ES-I3 (cell line): ENCODE measurements around the gene HYI.

Experiments used
- H3K36me3 ChIP-seq: 2 replicates; pipeline ENCODE4 v1.6.1; 2013; ENCODE audit warnings: mild to moderate bottlenecking, low read length, control low read depth, moderate library complexity; ENCODE audit not compliant: insufficient read depth
- H3K4me1 ChIP-seq: 2 replicates; pipeline ENCODE4 v1.6.1; 2013; ENCODE audit warnings: mild to moderate bottlenecking, control low read depth, low read length; ENCODE audit not compliant: insufficient read depth
- H3K9ac ChIP-seq: 2 replicates; pipeline ENCODE4 v1.6.1; 2013; ENCODE audit warnings: low read depth, mild to moderate bottlenecking, low read length, moderate library complexity
- H3K9me3 ChIP-seq: 2 replicates; pipeline ENCODE4 v1.6.1; 2013; ENCODE audit warnings: mild to moderate bottlenecking, low read length, moderate library complexity; ENCODE audit not compliant: control insufficient read depth, insufficient read depth

HYI gene

GRCh38 chr1:43452789-43453441 lies 816 bp downstream of the HYI start:
- Histone ChIP-seq H3K4me1 (peaks cover 4% of the 10 kb centered on the region; the same call in 1 of the 2 replicates), H3K9ac (peak overlapping the region; percentile 59; the same call in 1 of the 2 replicates), H3K36me3 (peaks cover 6% of the 10 kb centered on the region), H3K9me3 (no peaks in the 10 kb centered on the region)

DNA sequence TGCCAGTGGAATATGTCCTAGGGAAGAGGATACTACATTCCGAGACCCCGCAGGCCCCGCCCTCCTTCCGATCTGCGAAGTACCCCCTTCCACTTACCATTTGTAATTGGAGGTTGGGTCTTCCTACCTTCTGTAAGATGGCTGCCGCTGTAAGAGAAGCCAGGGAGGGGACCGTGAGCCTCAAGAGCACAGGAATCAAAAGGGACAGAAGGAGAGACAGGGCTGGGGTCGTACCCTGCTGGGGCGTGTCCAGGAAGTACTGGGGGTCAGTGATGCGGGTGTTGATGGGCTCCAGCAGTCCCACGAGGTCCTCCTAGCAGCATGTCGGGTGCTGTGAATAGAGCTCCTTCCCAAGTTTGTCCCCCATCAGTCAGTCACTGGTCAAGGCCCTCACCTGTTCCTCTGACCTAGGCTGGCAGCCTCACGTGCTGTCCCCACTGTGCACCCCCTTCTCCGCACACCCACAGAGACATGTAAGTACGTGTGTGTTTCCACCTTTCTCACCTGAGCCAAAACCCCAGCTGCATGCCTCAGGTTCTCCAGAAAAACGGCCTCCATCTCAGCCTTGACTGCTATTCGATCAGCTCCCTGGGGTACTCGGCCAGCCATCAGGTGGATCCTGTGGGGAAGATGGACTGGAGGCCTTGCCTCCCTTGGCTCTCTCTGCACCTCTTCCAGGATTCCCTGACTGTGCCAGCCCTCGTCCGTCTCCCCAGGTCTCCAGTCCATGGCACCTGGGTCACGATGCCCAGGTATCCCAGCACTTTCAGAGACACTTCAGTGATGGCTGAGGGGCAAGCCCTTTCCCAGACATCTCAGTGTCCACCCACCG lies 1.8 kb downstream of the HYI start:
- peaks cover 10% of the 10 kb centered on the region for H3K36me3 ChIP-seq
- H3K4me1 ChIP-seq: peaks cover 4% of the 10 kb centered on the region; the same call in 1 of the 2 replicates
- H3K9ac ChIP-seq: no peak overlapping the region

GRCh38 chr1:43451157-43451591 lies 2.6 kb downstream of the HYI start:
- H3K9ac ChIP-seq: no peak overlapping the region
- peaks cover 17% of the 10 kb centered on the region for H3K36me3 ChIP-seq
- H3K9me3 ChIP-seq: no peaks in the 10 kb centered on the region
- H3K4me1 ChIP-seq: peaks cover 4% of the 10 kb centered on the region; the same call in 1 of the 2 replicates

More for the DNA sequence above, 1.8 kb downstream of the HYI start:
- no peaks in the 10 kb centered on the region for H3K9me3 ChIP-seq

DNA sequence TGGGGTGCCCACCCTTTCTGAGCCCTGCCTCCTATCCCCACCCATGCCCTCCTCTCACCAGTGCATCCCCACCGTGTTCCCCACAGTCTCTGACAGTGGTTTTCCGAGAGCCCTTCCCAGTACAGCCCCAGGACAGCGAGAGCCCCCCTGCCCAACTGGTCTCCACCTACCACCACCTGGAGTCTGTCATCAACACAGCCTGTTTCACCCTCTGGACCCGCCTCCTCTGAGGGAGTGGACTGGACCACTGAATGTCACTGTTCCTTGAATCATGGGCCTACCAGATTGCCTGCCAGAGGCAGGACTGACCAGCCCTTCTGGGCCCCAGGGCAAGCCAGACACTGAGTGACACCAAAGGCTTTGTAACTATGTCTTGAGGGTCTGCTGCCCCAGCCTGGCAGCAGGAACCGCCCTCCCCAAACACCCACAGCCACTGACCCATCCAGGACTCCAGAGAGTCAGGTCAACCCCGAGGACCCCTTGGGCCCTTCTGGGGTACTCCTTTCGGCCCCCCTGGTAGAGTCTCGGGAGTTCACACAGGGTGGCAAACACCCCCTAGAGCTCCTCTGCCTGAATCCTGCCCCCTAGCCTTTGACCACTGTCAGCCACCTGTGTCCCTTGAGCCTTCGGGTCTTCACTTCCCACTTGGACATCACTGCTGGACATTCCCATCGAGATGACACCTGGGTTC lies 3.3 kb downstream of the HYI start:
- Histone ChIP-seq H3K36me3 (peaks cover 18% of the 10 kb centered on the region), H3K9ac (no peak overlapping the region), H3K9me3 (no peaks in the 10 kb centered on the region), H3K4me1 (peaks cover 4% of the 10 kb centered on the region; the same call in 1 of the 2 replicates)

- H3K9me3 ChIP-seq: no peaks in the 10 kb centered on the region
- peaks cover 4% of the 10 kb centered on the region; the same call in 1 of the 2 replicates for H3K4me1 ChIP-seq
- H3K36me3 ChIP-seq: peaks cover 18% of the 10 kb centered on the region
- H3K9ac ChIP-seq: no peak overlapping the region
Observed at GRCh38 chr1:43449708-43450069, 4.0 kb downstream of the HYI start.

DNA sequence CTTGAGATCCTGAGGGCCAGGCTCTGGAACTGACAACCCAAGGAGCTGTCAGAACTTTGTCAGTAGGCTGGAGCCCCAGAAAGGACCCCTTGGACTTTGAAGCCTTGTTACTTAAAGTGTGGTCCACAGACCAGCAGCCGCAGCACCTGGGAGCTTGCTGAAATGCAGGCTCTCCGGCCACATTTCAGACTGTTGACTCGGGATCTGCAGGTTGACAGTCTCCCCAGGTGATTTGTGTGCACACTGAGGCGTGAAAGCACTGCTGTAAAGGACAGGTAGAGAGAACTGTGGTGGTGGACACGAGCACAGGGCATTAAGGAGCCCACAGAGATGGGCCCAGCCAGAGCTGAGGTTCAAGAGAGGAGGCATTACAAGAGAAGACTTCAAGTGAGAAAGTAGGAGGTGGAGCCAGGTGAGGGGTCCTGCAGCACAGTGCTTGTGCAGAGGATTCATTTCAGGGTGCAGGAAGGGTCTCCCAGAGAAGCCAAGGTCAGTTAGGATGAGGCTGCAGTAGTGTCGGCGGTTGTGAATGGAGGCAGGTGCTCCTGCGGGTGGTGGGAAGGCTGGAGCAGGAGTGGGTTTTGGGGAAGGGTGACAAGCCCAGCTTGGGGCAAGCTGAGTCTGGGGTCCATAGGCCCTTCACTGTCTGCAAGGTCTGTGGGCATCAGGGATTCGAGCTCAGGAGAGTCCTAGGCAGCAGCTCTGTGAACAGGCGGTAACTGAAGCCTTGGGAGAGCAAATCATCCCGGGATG lies 4.6 kb downstream of the HYI start:
- Histone ChIP-seq H3K9ac (no peak overlapping the region), H3K4me1 (peaks cover 4% of the 10 kb centered on the region; the same call in 1 of the 2 replicates), H3K36me3 (peaks cover 23% of the 10 kb centered on the region), H3K9me3 (no peaks in the 10 kb centered on the region)

DNA sequence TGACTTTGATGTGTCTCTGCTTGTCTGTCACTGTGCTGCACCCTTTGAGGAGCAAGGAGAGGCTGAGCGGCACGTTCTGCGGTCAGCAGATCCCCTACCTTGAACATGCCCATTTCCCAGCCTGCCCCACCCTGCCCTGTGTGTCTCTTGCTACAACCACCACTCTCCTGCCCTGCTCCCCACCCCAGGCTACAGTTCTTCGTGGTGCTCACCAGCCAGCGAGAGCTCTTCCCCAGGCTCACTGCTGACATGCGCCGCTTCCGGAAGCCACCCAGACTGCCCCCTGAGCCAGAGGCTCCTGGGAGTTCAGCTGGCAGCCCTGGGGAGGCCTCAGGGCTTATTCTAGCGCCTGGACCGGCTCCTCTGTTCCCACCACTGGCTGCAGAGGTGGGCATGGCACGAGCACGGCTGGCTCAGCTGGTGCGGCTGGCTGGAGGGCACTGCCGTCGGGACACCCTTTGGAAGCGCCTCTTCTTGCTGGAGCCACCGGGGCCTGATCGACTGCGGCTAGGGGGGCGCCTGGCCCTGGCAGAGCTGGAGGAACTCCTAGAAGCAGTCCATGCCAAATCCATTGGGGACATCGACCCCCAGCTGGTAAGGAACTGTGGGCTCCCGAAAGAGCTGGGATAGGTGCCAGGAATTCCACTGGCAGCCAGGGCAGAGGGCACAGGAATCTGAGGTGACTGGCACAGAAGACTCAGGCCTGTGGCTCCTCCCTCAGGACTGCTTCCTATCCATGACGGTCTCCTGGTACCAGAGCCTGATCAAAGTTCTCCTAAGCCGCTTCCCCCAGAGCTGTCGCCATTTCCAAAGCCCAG lies 5.6 kb downstream of the HYI start:
- H3K36me3 ChIP-seq: peaks cover 23% of the 10 kb centered on the region
- H3K4me1 ChIP-seq: peaks cover 4% of the 10 kb centered on the region; the same call in 1 of the 2 replicates
- no peaks in the 10 kb centered on the region for H3K9me3 ChIP-seq
- no peak overlapping the region for H3K9ac ChIP-seq

GRCh38 chr1:43446881-43447835 lies 6.6 kb downstream of the HYI start:
- no peak overlapping the region for H3K9ac ChIP-seq
- H3K9me3 ChIP-seq: no peaks in the 10 kb centered on the region
- no peaks in the 10 kb centered on the region for H3K4me1 ChIP-seq
- peaks cover 23% of the 10 kb centered on the region for H3K36me3 ChIP-seq

GRCh38 chr1:43446388-43446740 lies 7.4 kb downstream of the HYI start:
- Histone ChIP-seq H3K9ac (no peak overlapping the region), H3K9me3 (no peaks in the 10 kb centered on the region), H3K36me3 (peaks cover 23% of the 10 kb centered on the region), H3K4me1 (no peaks in the 10 kb centered on the region)

DNA sequence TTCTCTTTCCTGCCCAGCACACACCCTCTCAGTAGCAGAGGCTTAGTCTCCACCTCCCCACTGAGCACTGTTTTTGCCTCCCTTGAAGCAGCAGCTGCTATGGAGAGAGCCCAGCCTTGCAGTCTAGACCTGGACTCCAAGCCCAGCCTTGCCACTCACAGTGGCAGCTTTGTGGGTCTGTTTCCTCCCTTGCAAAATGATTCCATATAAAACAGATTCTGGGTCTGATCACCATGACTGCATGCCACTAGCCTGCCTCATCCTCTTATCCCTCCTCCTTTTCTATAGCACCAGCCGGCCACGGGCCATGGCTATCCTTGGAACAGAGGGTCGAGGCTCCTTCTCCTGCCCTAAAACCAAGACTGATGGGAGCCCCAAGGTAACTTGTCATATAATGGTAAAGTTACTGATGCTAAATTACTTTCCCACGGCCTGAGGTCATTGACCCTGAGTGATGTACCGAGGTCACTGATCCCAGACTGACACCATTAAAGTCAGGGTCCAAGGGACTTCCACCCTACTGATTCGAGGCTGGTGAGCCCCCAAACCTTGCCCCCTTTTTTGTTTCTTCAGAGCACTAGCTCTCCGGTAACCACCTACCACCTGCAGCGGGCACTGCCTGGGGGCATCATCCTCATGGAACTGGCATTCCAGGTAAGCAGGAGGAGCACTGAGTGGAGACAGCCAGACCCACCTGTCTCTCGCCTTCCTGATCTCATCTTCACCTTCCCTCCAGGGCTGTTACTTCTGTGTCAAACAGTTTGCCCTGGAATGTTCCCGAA lies 7.9 kb downstream of the HYI start:
- H3K9me3 ChIP-seq: no peaks in the 10 kb centered on the region
- peaks cover 21% of the 10 kb centered on the region for H3K36me3 ChIP-seq

DNA sequence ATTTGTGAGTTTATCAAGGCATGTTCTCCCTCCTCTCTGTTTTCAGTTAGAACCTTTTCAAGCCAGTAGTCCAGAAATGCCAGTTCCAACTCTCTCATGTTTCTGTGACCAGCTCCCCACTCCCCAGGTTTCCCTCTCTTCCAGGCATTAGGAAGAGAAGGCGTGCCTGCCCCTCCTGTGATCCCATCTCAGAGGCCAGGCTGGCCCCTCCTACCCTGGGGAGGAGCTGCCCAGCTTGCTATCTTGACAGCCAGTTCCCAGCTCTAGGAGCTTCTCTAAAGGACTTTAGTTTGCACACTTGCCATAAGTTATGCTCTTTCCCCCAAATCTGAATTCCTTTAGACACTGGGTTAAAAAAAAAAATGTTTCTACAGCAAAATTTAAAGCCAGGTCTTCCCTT lies 8.9 kb downstream of the HYI start:
- Histone ChIP-seq H3K9me3 (no peaks in the 10 kb centered on the region), H3K9ac (no peak overlapping the region), H3K36me3 (peaks cover 20% of the 10 kb centered on the region), H3K4me1 (no peaks in the 10 kb centered on the region)

More for the DNA sequence above, 7.9 kb downstream of the HYI start:
- no peaks in the 10 kb centered on the region for H3K4me1 ChIP-seq
- H3K9ac ChIP-seq: no peak overlapping the region
